HG03139 (cell line): ENCODE measurements around the gene ABCC1.
"Not testable (repeated sequence)": the region's sequence is repeated elsewhere in the genome, so short reads cannot be mapped to it uniquely, and the experiment has no call there.

Experiments
- ATAC-seq: cut with Tn5 transposase; IDR thresholded peaks from one replicate; pipeline ENCODE4 v1.9.1; 2021; ENCODE audit not compliant: unreplicated experiment

Gene ABCC1

DNA sequence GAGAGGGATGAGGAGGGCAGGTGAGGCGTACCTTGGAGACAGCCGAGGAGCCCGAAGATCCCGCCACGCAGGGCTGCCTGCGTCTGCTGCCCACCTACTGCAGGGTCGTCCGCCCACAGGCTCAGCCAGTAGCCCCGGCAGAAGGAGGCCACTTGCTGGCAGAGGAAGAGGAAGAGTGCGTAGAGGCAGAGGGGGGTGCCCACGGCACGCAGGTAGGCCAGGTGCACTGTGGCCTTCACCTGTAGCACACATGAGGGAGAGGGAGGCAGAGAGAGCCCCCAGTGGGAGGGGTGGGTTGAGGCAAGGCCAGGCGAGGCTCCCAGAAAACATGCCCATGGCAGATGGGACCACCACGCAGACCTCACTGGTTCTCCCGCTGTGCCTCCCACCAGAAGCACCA, 220.2 kb downstream of the ABCC1 start:
- no peak for ATAC-seq

GRCh38 chr16:16171332-16171919, 222.0 kb downstream of the ABCC1 start:
- ATAC-seq = no peak

GRCh38 chr16:16172991-16173390, 223.6 kb downstream of the ABCC1 start:
- no peak for ATAC-seq

GRCh38 chr16:16175296-16175695, 225.9 kb downstream of the ABCC1 start:
- no peak for ATAC-seq

DNA sequence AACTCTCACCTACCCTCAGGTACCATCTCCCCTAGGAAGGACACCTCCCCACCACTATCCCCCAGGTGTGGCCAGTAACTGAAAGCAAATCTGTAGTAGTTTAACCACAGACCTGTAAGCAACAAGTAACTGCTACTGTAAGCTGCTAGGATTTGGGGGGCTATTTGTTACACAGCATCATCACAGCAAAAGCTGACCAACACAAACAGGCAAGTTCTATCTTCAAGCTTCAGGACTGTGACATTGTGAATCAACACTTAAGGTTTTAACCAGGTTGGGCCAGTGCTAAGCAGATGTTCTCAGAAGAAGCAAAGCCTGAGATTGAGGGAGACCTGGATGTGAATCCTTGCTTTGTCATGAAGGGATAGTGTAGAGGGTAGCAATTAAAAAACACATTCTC, 226.9 kb downstream of the ABCC1 start:
- no peak for ATAC-seq

DNA sequence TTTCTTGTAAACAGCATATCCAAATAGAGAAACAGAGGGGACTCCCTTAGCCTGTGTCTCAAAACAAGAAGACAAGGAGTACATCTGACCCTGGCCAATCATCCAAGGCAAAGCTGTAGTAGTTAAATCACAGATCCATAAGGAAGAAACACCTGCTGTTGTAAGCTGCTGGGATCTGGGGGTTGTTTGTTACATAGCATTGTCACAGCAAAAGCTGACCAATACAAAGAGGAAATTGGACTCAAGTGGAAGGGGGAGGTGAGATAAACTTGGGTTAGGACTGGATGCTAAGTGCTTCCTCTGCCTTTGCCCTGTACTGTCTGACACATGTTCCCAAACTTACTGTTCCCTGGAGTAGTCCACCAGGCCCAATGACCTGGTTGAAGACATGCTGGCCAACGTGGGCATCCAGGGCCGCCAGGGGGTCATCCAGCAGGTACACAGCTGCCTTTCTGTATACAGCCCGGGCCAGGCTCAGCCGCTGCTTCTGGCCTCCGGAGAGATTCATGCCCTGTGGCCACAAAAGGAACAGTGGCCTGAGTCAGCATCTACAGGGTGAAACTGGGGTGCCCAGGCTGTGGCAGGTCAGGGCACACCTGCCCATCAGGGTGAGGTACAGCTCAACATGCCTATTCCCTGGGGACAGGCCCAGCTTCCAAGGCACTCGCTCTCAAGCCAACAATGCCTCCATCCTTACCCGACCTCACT, 229.2 kb downstream of the ABCC1 start:
- ATAC-seq = no peak

GRCh38 chr16:16181748-16182147, 232.3 kb downstream of the ABCC1 start:
- not testable (repeated sequence) for ATAC-seq

DNA sequence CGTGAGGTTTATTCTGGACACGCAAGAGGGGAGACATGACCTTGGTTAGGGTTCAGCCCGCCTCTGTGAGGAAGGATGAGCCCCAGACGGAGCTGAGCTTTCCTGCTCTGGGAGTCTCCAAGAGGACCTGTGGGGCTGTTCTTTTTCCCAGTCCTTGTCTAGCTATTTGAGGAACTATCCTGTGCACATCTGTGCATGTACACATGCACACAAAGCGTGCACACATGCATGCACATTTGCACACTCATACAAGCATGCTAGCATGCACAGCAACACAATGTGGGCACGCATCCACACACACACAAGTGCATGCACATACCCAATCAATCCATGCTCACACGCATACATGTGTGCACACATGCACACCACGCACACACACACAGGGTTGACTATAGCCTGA, 233.5 kb downstream of the ABCC1 start:
- no peak for ATAC-seq

DNA sequence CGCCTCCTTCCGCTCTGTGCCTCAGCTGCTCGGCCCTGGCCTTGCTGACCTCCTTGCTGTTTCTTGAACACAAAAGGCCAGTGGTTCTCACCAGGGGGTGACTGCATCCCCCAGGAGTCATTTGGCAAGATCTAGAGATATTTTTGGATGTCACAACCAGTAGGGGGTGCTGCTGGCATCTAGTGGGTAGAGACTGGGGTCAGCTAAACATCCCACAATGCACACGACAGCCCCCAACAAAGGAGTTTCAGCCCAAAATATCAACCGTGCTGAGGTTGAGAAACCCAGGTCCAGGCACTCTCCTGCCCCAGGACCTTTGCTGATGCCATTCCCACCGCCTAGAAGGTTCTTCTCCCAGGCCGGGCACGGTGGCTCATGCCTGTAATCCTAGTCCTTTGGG, 234.1 kb downstream of the ABCC1 start:
- no peak for ATAC-seq

DNA sequence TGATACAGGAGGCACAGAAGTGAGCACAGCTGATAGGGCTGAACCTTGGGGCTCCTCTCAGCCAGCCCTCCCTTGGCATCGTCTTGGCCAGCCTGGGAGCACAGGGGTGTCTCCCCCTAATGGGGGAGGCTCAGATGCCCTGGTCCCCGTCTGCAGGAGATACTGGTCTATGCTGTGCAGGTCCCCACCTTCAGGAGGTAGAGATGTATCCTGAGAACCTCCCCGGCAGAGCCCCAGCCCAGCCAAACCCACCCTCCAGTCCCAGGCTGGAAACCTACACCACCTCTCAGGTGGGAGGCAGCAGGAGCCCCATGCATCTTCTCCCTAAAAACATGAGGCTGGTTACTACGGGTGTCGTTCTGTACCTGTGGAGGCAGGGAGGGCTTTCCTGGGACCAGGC, 235.2 kb downstream of the ABCC1 start:
- no peak for ATAC-seq

DNA sequence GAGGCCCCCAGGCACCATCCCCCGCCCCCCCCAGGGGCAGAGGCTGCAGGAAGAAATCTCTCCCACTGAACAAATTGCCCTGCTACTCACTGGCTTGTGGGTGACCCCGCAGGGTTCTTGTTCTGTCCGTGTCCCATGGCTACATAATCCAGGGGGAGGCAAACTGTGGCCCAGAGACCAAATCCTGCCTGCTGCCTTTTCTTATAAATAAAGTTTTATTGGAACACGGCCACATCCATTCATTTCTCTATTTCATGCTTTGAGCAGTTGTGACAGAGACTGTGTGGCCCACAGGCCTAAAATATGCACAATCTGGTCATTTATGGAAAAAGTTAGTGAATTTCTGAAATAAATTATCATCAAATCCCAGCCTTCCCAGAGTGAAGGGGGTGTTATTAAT, 235.7 kb downstream of the ABCC1 start:
- ATAC-seq = no peak

- ATAC-seq = no peak
Measured at GRCh38 chr16:16186820-16187219, 237.4 kb downstream of the ABCC1 start.

DNA sequence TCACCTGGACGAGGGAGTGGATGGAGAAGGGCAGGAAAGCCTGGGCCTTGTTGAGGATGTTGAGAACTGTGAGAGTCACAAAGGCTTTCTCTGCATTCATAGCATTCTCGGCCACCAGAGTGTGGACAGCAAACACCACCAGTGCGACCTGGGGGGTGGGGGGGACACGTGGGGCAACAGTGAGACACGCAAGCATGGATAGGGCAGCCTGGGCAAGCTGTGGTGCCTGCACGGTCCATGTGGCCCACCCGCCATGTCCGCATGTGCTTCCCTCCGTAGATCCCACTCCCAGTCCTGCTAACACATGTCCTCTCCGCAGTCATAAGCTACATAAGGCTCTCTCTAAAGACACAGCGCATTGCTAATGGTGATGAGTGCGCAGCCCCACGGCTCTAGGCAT, 239.4 kb downstream of the ABCC1 start:
- ATAC-seq = no peak

DNA sequence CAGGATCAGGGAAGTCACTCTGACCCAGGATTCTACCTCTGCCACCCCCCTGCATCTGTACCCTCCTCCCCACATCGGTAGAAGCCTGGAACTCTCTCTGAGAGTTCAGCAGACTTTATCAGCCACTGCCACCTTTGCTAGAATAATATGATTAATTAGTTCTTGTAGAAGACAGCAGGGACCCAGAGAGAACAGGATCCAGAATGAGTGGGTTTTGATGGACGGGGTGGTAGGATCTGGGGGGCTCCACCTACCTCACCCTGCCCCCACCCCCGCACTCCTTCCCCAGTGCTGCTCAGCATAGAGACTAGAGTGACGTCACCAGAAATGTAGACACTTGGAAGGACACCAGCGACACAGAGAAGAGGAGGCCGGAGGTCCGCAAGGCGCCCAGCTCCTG, 240.4 kb downstream of the ABCC1 start:
- ATAC-seq = no peak

DNA sequence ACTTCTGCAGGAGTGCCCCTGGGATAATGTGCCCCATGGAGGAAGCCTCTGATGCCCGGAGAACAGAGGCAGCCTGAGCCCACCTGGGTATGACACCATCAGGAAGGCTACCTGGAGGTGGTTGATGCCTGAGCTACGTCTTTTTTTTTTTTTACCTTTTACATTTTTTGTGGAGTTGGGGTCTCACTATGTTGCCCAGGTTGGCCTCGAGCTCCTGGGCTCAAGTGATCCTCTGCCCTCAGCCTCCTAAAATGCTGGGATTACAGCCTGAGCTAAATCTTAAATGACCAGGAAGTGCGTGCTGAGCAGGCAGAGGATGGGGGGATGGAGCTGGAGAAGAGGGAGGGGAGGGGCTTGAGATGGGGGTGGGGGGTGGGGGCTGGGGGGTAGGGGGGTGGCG, 241.1 kb downstream of the ABCC1 start:
- ATAC-seq = no peak

- ATAC-seq = not testable (repeated sequence)
Measured at GRCh38 chr16:16190966-16191365, 241.6 kb downstream of the ABCC1 start.

DNA sequence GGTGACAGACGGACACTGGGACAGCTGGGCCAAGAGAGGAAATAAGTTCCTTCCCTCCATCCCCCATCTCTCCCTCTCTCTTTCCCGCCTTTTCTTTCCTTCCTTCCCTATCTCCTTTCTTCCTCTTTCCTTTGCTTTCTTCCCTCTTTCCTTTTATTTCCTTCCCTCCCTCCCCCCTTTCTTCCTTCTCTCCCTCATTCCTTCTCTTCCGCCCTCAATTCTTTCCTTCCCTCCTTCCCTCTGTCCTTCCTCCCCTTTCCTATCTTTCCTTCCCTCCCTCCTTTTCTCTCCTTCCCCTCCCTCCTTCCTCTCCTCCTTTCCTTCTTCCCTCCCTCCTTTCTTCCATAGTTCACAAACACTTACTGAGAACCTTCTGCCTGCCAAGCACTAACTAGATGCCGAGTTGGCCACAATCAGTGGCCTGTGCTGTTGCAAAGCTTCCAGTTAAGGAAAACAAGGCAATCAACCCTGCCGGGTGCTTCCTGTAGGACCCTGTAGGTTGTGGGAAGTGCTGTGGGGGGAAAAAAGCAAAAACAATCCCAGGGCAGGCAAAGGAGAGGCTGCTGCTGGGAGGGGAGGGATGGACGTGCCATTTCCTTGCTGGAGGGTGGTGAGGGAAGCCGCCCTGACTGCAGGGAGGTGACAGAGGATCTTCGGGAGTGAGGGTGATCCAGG, 242.2 kb downstream of the ABCC1 start:
- no peak for ATAC-seq
